K562 (cell line): Measurements from ENCODE around the gene TRAF1. TPM values are rescaled to one million over a fixed set of nuclear protein-coding genes. Genes with fewer than 3 reads are reported as not detected.

ENCODE experiments used
- ARHGAP35 ChIP-seq: fragments of 450-650 bp; IDR thresholded peaks from 2 replicates; pipeline ENCODE4 v1.6.1; 2018; ENCODE audit not compliant: partially characterized antibody
- FOXA3 ChIP-seq, 2 experiments: fragments of 450-650 bp in 1 of 2; sonication (generic) in 1 of 2; formaldehyde crosslinking; IDR thresholded peaks in 1 of 2; conservative IDR thresholded peaks in 1 of 2; 2 replicates each; pipeline versions ENCODE4 v1.4.0 to v1.8.0; 2020 to 2022; ENCODE audit warnings: mild to moderate bottlenecking in 2 of 2, missing genetic modification reagents in 1 of 2
- MAFK ChIP-seq: IDR thresholded peaks from 2 replicates; pipeline ENCODE4 v1.6.1; 2011; ENCODE audit warnings: low read length, improper control_type of control experiment
- MED1 ChIP-seq: sonication (generic); formaldehyde crosslinking; IDR thresholded peaks from 2 replicates; pipeline ENCODE4 v1.8.1; 2023; ENCODE audit warnings: missing genetic modification reagents, borderline replicate concordance
- MEF2D ChIP-seq: conservative IDR thresholded peaks from 2 replicates; pipeline ENCODE4 v1.6.1; 2016; ENCODE audit warnings: low read depth, missing genetic modification characterization, missing compliant biosample characterization
- MXI1 ChIP-seq: IDR thresholded peaks from 2 replicates; pipeline ENCODE4 v1.6.1; 2011; ENCODE audit warnings: low read depth, mild to moderate bottlenecking, improper control_type of control experiment, low read length
- POLR2AphosphoS2 ChIP-seq: IDR thresholded peaks from 2 replicates; pipeline ENCODE4 v1.6.1; 2012; ENCODE audit warnings: low read length, improper control_type of control experiment
- POLR2B ChIP-seq: fragments of 450-650 bp; IDR thresholded peaks from 2 replicates; pipeline ENCODE4 v1.6.1; 2018; ENCODE audit warnings: low read depth; ENCODE audit not compliant: partially characterized antibody
- RBM39 ChIP-seq: fragments of 200-400 bp; formaldehyde crosslinking; optimal IDR thresholded peaks from 2 replicates; pipeline ENCODE3; 2018; ENCODE audit warnings: low read depth, low read length
- TARDBP ChIP-seq: fragments of 450-650 bp; IDR thresholded peaks from 2 replicates; pipeline ENCODE4 v1.6.1; 2016
- XRCC5 ChIP-seq: fragments of 200-400 bp; formaldehyde crosslinking; IDR thresholded peaks from 2 replicates; pipeline ENCODE4 v1.6.1; 2017; ENCODE audit warnings: low read depth, mild to moderate bottlenecking, low read length
- ZC3H4 ChIP-seq: sonication (generic); formaldehyde crosslinking; IDR thresholded peaks from 2 replicates; pipeline ENCODE4 v1.9.0; 2021; ENCODE audit warnings: missing genetic modification reagents, borderline replicate concordance
- polyA plus RNA-seq, 8 experiments: library from polyadenylated mRNA; depleted of rRNA in 4 of 8; stranded (reverse) in 5 of 8; unstranded in 3 of 8; fragments of >200 nt; fragmentation: Nextera tagmentation in 2 of 8; fragmentation: Illumina TruSeq in 1 of 8; extraction: Ambion mirVana in 2 of 8; extraction: Trizol in 1 of 8; gene quantifications; 2 replicates each; pipeline versions ENCODE4 v1.2.1 to v1.2.3, GENCODE V29; 2011 to 2014; ENCODE audit warnings: inconsistent platforms in 1 of 8, missing spikeins in 1 of 8
- total RNA-seq, 7 experiments: library from RNA; depleted of rRNA in 6 of 7; stranded (reverse); fragments of >200 nt in 6 of 7; fragmentation: Illumina TruSeq in 2 of 7; extraction: Trizol in 2 of 7; gene quantifications; 2 replicates each; pipeline versions ENCODE4 v1.2.1 to v1.2.3, GENCODE V29; 2011 to 2021; ENCODE audit warnings: low replicate concordance in 1 of 7
- TF ChIP-seq, protein P1 (sequence below): fragments of 450-650 bp; IDR thresholded peaks from 2 replicates; pipeline ENCODE4 v1.6.1; 2016; ENCODE audit warnings: antibody characterized with exemption
- TF ChIP-seq, protein P2 (sequence below): sonication (generic); formaldehyde crosslinking; IDR thresholded peaks from 2 replicates; pipeline ENCODE4 v1.8.0; 2022; ENCODE audit warnings: mild to moderate bottlenecking, missing genetic modification reagents
- TF ChIP-seq, protein P3 (sequence below): sonication (generic); formaldehyde crosslinking; IDR thresholded peaks from 2 replicates; pipeline ENCODE4 v1.8.0; 2023; ENCODE audit warnings: missing genetic modification reagents, mild to moderate bottlenecking, borderline replicate concordance
- TF ChIP-seq, protein P4 (sequence below): fragments of 200-400 bp; formaldehyde crosslinking; IDR thresholded peaks from 2 replicates; pipeline ENCODE4 v1.6.1; 2017; ENCODE audit warnings: mild to moderate bottlenecking, low read depth, low read length, moderate library complexity

TRAF1 gene
- total and polyA plus RNA-seq, 9 of the 15 experiments (the other 6 are each of a cell fraction or from before 2014, with no cell fraction given) = 0.01 to 1.1 (median 0.04) TPM; not detected in 2

DNA sequence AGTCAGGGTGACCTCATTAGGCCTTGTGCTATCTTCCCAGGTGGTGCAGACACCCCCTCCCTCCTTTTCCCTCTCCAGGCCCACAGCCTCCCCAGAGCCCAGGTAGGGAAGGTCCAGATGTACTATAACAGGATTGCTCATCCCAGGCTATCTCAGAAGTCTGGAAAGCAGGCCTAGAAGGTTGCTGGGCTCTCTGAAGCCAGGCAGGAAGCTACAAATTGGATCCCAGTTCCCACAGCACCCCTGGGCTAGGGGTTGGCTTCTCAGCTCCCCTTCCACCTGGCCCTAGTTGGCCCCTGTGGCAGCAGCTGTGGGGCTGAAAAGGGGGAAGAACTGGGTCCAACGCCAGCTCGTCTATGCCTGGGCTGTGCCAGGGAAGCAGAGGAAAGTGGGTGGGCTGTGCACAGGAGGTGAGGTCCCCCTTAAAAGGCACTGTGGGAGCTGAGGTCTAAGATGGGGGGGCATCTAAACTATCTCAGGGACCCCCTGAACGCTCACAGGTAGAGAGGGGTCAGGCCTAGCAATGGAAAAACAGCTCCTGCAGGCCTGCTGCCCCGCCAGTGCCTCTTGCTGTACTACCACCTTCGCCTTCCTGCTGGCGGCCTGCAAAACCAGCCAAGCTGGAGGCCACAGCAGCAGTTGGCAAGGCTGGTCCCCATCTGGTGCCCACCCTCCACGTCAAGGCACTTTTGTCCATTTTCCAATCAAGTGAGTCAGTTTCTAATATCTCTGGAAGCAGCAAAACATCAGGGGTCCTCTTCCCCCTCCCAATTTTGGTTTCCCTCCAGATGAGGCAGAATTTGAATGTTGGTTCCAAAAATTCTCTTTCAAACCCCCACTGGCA, 70.5 kb downstream of the TRAF1 start (continued):
- TF ChIP-seq MED1 (CRISPR knock-in tag) (no peak), MEF2D (tag) (no peak), TARDBP (no peak), POLR2B (peak; percentile 65), RBM39 (peak; percentile 34), MAFK (no peak), MXI1 (no peak), ZC3H4 (0 out of 2 replicates have a peak, but pooled peaks have one; percentile 46), XRCC5 (0 out of 2 replicates have a peak, but pooled peaks have one; percentile 25), ARHGAP35 (no peak), FOXA3 (CRISPR knock-in tag; conservative IDR thresholded peaks at IDR 0.05 in 1 of 2, IDR thresholded peaks at IDR 0.05 in 1 of 2) (peak in 1 of 2 experiments; percentile 74; a peak in 2 of 4 replicates), POLR2AphosphoS2 (peak; percentile 91)
- TF ChIP-seq, protein P1, sequence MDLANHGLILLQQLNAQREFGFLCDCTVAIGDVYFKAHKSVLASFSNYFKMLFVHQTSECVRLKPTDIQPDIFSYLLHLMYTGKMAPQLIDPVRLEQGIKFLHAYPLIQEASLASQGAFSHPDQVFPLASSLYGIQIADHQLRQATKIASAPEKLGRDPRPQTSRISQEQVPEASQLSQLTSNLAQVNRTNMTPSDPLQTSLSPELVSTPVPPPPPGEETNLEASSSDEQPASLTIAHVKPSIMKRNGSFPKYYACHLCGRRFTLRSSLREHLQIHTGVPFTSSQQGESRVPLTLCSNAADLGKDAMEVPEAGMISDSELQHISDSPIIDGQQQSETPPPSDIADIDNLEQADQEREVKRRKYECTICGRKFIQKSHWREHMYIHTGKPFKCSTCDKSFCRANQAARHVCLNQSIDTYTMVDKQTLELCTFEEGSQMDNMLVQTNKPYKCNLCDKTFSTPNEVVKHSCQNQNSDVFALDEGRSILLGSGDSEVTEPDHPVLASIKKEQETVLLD = no peak
- TF ChIP-seq, protein P2, sequence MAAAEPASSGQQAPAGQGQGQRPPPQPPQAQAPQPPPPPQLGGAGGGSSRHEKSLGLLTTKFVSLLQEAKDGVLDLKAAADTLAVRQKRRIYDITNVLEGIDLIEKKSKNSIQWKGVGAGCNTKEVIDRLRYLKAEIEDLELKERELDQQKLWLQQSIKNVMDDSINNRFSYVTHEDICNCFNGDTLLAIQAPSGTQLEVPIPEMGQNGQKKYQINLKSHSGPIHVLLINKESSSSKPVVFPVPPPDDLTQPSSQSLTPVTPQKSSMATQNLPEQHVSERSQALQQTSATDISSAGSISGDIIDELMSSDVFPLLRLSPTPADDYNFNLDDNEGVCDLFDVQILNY (CRISPR knock-in tag) = no peak
- TF ChIP-seq, protein P3, sequence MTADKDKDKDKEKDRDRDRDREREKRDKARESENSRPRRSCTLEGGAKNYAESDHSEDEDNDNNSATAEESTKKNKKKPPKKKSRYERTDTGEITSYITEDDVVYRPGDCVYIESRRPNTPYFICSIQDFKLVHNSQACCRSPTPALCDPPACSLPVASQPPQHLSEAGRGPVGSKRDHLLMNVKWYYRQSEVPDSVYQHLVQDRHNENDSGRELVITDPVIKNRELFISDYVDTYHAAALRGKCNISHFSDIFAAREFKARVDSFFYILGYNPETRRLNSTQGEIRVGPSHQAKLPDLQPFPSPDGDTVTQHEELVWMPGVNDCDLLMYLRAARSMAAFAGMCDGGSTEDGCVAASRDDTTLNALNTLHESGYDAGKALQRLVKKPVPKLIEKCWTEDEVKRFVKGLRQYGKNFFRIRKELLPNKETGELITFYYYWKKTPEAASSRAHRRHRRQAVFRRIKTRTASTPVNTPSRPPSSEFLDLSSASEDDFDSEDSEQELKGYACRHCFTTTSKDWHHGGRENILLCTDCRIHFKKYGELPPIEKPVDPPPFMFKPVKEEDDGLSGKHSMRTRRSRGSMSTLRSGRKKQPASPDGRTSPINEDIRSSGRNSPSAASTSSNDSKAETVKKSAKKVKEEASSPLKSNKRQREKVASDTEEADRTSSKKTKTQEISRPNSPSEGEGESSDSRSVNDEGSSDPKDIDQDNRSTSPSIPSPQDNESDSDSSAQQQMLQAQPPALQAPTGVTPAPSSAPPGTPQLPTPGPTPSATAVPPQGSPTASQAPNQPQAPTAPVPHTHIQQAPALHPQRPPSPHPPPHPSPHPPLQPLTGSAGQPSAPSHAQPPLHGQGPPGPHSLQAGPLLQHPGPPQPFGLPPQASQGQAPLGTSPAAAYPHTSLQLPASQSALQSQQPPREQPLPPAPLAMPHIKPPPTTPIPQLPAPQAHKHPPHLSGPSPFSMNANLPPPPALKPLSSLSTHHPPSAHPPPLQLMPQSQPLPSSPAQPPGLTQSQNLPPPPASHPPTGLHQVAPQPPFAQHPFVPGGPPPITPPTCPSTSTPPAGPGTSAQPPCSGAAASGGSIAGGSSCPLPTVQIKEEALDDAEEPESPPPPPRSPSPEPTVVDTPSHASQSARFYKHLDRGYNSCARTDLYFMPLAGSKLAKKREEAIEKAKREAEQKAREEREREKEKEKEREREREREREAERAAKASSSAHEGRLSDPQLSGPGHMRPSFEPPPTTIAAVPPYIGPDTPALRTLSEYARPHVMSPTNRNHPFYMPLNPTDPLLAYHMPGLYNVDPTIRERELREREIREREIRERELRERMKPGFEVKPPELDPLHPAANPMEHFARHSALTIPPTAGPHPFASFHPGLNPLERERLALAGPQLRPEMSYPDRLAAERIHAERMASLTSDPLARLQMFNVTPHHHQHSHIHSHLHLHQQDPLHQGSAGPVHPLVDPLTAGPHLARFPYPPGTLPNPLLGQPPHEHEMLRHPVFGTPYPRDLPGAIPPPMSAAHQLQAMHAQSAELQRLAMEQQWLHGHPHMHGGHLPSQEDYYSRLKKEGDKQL = no peak
- TF ChIP-seq, protein P4, sequence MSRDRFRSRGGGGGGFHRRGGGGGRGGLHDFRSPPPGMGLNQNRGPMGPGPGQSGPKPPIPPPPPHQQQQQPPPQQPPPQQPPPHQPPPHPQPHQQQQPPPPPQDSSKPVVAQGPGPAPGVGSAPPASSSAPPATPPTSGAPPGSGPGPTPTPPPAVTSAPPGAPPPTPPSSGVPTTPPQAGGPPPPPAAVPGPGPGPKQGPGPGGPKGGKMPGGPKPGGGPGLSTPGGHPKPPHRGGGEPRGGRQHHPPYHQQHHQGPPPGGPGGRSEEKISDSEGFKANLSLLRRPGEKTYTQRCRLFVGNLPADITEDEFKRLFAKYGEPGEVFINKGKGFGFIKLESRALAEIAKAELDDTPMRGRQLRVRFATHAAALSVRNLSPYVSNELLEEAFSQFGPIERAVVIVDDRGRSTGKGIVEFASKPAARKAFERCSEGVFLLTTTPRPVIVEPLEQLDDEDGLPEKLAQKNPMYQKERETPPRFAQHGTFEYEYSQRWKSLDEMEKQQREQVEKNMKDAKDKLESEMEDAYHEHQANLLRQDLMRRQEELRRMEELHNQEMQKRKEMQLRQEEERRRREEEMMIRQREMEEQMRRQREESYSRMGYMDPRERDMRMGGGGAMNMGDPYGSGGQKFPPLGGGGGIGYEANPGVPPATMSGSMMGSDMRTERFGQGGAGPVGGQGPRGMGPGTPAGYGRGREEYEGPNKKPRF = no peak
